ENCODE measurements around the gene RIF1.

RIF1 gene, protein sequence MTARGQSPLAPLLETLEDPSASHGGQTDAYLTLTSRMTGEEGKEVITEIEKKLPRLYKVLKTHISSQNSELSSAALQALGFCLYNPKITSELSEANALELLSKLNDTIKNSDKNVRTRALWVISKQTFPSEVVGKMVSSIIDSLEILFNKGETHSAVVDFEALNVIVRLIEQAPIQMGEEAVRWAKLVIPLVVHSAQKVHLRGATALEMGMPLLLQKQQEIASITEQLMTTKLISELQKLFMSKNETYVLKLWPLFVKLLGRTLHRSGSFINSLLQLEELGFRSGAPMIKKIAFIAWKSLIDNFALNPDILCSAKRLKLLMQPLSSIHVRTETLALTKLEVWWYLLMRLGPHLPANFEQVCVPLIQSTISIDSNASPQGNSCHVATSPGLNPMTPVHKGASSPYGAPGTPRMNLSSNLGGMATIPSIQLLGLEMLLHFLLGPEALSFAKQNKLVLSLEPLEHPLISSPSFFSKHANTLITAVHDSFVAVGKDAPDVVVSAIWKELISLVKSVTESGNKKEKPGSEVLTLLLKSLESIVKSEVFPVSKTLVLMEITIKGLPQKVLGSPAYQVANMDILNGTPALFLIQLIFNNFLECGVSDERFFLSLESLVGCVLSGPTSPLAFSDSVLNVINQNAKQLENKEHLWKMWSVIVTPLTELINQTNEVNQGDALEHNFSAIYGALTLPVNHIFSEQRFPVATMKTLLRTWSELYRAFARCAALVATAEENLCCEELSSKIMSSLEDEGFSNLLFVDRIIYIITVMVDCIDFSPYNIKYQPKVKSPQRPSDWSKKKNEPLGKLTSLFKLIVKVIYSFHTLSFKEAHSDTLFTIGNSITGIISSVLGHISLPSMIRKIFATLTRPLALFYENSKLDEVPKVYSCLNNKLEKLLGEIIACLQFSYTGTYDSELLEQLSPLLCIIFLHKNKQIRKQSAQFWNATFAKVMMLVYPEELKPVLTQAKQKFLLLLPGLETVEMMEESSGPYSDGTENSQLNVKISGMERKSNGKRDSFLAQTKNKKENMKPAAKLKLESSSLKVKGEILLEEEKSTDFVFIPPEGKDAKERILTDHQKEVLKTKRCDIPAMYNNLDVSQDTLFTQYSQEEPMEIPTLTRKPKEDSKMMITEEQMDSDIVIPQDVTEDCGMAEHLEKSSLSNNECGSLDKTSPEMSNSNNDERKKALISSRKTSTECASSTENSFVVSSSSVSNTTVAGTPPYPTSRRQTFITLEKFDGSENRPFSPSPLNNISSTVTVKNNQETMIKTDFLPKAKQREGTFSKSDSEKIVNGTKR (N-terminal part only)

DNA sequence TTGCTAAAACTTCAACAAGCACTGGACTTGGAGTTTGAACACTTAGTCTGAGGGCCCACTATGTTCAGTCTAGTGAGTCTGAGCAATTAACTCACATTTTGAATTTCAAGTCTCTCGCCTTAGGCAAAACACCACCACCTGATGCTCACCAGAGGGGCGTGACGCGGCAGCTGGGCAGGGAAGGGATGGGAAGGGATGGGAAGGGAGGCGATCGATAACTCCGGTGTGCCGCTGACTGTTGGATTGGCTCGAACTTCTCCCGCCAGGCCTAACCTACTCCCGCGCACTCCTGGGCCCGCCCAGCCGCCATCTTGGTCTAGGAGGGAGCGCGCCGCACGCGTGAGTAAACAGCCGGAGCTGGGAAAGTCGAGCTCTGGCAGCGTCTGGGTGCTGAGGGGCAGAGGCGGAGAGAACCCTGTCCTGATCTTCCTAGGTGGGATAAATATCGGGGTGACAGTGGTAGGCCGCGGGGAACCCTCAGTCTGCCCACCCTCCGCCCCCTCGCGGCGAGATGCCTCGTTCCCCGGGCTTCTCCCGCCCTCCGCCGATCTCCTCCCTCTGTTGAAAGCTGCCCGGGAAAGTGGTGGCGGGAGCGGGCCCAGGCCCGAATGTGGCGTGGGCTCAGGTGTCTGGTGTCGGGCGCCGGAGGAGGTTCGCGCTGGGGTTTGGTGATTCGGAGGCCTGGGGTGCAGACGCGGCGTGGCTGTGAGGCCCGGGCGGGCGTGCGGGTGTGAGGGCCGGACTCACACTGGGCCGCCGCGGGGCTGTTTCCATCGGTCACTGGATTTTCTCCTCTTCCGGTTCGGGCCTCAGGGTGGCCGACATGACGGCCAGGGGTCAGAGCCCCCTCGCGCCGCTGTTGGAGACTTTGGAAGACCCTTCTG, at the start of gene RIF1:
RIF1 (plus strand) TSS at position 302 of the 884 bp plus-strand sequence; CDS start at position 824, 522 bp downstream.
- DNase-seq (ENCODE audit: low read depth) = peak; percentile 80

DNA sequence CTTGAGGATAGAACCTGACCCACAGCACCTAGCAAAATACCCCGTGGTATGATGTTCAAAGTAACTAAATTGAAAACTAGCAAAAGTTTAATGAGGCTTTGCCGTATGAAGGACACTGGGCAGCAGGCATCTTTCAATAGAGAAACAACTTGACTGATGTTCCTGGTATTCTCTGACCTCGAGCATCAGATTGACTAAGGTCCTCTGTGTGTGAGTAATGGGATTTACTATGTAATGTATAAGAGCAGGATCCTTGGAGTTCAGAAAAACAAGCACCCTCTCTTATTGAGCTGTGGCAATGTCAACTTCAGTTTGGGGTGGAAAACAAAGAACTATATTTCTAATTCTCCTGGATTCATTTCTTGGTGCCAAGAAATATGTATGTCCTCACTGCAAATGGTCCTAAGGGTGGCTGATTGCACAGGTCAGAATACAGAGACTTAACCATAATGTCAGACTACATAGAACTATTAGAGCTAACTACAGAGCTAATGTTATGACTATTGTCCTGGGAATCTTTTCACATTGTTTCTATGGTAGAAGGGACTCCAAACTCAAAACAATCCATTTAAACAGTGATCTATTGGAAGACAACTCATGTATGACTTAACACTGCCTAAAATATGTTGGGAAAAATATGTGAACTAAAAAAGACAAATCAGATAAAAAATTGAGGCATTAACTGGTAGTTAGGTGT, 47.9 kb upstream of the RIF1 start:
- DNase-seq (ENCODE audit: low read depth) = no peak

DNA sequence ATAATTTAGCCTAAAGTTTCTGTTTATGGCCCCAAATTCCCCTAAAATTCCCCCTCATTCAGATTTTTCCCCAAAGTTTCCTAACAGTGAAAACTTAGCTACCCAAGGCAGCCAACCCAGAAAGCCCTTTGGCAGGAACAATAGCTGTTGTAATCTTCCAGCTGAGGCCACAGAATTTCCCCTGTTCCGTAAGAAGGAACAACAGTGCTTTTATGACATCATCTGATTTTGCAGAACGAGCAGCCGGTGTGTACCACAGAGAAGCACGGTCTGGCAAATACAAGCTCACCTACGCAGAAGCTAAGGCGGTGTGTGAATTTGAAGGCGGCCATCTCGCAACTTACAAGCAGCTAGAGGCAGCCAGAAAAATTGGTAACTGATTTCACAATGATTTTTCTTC, 46.0 kb upstream of the RIF1 start:
- DNase-seq (ENCODE audit: low read depth) = no peak

DNA sequence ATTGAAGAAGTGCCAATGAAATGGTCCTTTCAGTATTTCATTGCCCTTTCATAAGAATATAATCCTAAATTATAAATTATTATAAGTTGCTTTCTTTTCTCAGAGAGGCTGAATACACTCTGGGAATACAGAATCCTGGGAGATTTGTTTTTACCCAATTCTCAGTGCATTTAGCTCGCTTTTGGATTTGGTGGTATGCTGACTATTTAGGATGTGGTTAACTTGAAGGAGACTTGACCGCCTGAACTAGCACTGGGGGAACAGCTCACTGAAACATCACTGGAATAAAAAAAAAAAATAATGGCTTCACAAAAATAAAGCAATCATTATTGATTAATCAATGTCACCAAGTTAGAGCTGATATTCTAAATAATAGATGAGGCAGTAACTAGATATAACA, 42.1 kb upstream of the RIF1 start:
- DNase-seq (ENCODE audit: low read depth) = no peak

DNA sequence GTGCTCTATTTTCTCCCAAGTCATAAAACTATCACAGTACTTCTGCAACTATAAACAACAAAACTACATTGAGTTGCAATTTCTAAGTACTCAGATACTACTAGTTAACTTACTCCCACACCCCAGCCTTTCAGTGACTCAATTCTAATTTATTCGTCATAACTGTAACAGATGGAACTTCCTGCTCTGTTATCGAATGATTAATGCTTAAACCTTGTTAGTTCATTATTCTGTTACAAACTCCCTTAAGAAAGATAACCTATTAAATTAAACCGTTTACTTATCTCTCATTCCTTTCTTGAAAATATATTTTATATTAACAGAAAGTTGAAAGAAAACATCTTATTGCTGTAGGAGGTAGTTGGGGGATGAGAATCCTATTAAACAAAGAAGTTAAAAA, 35.3 kb upstream of the RIF1 start:
- no peak for DNase-seq (ENCODE audit: low read depth)

DNA sequence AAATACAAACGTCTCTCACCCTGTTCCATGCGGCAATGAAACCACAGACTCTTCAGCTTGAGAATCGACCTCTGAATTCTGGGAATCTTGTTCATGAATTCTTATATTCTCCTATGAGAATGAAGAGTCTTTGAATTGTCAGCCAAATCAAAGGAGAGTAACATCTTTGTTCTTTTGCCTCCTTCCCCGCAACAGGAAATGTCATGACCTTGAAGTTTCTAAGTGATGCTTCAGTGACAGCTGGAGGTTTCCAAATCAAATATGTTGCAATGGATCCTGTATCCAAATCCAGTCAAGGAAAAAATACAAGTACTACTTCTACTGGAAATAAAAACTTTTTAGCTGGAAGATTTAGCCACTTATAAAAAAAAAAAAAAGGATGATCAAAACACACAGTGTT, 30.5 kb upstream of the RIF1 start:
- DNase-seq (ENCODE audit: low read depth) = no peak

DNA sequence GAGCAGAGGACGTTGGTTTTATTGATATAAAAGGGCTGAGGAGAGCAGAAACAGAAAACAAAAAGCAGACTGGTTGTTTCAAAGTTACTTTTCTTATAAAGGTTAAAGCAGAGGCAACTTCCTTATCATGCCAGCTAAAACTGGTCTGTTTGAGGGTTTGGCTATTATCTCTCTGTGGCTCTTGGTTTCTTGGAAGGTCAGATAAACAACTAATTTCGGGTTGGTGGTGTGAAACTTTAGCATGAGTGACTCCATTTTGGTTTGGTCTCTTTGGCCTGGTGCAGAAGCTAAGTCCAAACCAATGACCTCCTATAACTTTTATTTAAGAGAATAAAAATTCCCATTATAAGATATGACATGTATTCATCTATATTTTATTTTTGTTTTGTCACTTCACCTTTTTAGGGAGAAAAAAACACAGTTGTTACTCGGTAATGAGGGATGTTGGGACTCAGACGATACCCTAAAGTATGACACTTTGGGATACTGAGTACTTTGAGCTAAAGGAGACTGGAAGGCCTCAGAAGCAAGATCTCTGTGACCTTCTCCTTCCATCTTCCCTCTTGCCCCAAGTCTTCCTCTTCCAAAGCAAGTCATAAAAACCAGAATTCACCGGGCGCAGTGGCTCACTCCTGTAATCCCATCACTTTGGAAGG, 29.0 kb upstream of the RIF1 start:
- DNase-seq (ENCODE audit: low read depth) = no peak

DNA sequence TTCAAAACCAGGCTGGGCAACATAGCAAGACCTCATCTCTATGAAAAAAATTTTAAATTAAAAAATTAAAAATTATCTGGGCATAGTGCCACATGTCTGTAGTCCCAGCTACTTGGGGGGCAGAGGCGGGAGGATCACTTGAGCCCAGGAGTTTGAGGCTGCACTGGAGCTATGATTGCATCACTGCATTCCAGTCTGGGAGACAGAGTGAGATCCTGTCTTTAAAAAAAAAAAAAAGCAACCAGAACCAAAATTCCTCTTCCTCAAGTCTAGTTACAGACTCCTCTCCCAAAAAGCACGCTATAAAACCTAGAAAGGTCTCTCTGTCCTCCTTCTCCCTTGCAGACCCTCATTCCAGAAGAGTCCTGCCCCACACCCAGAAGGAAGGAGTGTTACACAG, 28.4 kb upstream of the RIF1 start:
- no peak for DNase-seq (ENCODE audit: low read depth)

DNA sequence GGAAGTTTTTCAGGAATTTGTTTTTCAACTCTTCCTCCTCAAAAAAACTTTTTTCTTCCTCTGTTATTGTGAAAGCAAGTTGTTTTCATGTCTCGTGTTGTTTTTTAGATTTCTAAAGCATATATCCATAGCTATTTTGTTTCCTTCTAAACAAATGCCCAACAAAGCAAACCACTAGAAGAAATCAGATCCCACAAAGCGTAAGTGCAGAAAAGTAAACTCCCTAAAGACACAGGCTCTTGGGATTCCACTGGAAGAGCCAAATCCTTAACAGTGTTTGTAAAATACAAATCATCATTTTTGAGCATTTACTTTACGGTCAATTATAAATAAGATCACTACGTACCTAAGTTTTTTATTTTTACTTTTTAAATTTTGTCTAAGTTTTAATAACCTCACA, 21.7 kb upstream of the RIF1 start:
- no peak for DNase-seq (ENCODE audit: low read depth)

DNA sequence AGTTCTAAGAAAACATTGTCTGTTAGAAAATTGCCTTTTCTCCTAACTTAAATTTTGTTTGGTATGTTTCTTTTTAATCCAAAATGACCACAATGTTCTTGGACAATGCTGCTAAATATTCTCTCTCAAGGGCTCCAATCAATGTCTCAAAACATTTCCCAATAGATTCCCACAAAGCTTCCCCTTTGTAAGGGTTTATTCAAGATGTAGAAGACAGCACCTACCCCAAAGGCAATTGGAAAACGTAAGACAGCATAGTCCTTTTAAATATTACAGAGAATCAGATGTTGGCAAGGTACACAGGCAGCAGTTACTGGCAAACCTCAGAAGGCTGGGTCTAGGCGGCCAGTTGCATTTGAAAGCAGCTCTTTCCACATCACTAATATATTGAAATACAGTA, 18.3 kb upstream of the RIF1 start:
- no peak for DNase-seq (ENCODE audit: low read depth)

DNA sequence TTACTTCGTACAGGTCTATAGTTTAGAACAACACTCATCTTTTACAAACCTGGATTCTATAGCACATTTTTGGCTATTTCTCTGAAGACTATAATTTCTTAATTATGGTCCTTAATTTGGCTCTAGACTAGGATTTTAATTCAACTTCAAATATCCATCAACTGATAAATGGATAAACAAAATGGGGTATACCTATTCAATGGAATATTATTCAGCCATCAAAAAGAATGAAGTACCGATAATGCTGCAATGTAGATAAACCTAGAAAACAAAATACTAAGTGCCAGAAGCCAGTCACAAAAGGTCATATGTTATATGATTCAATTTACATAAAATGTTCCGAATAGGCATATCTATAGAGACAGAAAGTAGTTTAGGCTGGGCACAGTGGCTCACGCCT, 15.2 kb upstream of the RIF1 start:
- DNase-seq (ENCODE audit: low read depth) = no peak

DNA sequence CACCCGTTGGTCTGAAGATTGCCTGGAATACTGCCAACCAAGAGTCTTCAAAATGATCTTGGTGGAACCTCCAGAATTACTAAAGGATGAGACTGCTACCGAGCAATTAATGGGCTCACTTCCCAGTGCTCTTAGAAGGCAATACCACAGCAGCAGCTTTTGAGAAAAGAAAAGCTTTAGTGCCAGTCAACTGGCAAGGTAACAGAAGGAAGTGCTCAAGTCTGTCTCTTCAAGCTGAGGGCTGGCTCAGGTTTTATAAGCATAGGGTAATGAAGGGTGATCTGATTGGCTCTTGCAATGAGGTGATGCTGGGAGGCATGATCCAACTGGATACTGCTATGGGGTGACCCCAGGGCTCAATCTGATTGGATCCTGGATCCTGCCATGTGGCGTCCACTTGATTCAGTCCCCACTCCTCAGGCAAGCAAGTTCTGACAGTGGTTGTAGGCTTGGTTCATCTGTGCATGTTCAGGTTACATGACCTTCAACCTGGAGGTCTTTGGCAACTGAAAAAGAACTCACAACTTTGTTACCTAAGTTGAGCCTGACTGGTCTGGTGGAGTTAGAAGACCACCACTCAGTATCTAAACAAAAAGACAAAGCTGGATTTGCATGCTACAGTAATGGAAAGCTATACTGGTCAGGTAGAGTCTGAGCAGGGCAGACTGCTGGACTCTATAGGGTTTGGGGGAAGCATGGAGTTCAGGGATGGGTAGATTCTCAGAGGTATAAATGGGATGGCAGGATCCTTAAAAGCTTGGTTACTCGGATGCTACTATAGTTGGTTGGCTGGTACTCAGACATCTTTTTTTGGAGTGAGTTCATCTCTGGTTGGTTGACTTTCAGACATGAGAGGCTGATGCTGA, 14.0 kb upstream of the RIF1 start:
- DNase-seq (ENCODE audit: low read depth) = no peak

DNA sequence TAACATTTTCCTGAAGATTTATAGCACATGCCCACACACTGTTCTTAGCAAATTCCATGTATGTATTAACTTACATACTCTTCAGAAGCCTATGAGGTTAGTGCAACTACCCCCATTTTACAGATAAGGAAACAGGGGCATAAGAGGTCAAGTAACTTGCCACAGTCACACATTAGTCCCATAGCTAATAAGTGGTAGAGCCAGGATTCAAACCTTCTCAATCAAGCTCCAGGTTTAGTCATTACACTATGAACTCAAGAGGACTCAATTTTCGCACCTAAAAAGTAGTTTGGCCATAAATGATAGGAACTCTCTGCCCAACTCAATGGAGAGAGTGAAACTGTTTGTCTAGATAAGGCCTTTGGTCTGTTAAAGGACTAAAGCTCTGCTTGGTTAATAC, 9.7 kb upstream of the RIF1 start:
- DNase-seq (ENCODE audit: low read depth) = no peak

DNA sequence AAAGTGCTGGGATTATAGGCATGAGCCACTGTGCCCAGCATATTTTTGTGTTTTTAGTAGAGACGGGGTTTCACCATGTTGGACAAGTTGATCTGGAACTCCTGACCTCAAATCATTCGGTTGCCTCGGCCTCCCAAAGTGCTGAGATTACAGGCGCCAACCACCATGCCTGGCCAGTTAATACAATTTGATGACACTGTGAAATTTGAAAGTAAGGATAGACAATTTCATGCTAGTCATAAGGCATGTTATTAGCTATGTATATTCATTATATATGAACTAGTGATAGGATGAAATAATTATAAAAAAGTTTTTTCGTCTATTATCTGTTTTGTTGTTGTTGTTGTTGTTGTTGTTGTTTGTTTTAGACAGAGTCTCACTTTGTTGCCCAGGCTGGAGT, 8.6 kb upstream of the RIF1 start:
- DNase-seq (ENCODE audit: low read depth) = no peak

DNA sequence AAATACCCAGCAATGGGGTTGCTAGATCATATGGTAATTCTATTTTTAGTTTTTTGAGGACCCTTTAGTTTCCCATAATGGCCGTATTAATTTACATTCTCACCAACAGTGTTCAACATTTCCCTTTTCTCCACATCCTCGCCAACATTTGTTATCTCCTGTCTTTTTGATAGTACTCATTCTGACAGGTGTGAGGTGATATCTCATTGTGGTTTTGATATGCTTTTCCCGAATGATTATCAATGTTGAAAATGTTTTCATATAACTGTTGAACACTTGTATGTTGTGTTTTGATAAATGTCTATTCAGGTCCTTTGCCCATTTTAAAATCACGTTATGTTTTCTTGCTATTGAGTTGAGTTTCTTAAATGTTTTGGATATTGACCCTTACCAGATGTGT, 5.8 kb upstream of the RIF1 start:
- no peak for DNase-seq (ENCODE audit: low read depth)

DNA sequence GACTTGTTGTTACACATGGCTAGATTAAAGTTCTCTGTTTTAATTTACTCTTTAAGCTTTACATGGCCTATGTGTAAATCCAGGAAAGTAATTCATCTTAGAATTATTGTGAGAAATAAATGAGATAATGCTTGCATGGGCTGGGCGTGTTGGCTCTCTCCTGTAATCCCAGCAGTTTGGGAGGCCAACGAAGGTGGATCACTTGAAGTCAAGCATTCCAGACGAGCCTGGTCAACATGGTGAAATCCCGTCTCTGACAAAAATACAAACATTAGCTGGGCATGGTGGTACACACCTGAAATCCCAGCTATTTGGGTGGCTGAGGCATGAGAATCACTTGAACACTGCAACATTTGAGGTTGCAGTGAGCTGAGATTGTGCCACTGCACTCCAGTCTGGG, 4.3 kb upstream of the RIF1 start:
- no peak for DNase-seq (ENCODE audit: low read depth)

DNA sequence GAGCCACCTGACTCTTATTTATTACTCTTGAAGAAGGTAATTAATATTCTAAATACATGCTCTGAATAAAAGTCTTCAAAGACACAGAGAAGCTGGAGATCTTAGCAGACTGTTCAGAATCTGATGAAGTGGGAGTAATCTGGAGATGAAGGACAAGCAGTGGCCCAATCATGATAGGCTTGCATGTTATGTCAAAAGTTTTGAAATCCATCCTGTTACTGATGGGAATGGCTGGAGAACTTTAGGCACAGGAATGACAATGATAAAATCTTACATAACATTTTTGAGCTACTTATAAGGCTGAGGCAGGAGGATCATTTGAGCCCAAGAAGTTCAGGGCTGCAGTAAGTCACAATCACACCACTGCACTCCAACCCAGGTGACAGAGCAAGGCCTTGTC, 2.4 kb upstream of the RIF1 start:
- DNase-seq (ENCODE audit: low read depth) = no peak

DNA sequence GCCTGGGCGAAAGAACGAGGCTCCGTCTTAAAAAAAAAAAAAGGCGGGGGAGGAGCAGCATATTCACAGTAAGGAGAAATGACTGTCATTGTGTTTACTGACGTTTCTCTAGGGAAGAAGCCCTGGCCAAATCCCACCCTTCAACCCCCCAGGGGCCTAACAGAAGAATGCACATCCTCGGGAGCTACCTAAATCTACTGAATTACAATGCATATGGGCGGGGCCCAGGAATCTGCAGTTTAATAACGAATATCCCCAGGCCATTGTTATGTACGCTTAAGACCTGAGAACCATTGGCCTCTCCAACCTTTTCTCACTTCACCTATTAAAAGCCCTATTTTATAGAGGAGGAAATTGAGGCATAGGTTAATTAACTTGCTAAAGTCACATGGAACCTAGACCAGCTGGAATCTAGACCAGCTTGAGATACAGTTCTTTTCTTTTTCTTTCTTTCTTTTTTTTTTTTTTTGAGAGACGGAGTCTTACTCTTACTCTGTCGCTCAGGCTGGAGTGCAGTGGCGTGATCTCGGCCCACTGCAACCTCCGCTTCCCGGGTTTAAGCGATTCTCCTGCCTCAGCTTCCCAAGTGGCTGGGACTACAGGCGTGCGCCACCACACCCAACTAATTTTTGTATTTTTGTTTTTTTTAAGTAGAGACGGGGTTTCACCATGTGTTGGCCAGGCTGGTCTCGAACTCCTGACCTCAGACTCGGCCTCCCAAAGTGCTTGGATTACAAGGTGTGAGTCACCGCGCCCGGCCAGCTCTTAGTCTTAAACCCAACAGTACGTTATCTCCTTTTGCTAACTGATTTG, 708 bp upstream of the RIF1 start:
- DNase-seq (ENCODE audit: low read depth) = no peak

DNA sequence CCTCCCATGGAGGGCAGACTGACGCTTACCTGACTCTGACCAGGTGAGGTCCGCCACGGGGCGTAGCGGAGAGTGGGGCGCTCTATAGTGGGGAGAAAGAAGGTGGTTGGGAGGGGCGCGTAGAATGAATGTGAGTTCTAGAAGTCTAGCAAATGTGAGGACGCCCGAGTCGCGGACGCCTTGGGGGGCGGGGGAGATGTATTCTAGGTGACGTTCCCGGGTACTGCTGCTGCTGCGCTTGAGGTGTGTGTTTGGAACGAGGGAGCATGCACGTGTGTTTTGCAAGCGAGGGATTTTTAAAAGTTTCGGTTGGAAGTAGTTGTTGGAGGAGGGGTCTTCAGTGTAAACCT, 758 bp downstream of the RIF1 start:
- peak; percentile 24 for DNase-seq (ENCODE audit: low read depth)

All from activated T-cell treated with anti-CD3 and anti-CD28 coated beads for 48 hours (primary cell).